HG03575 (cell line): ENCODE data around the gene TES.
A peak's percentile ranks its signal among the peaks of the same experiment; 100 is the strongest.
"Not testable (repeated sequence)": the region's sequence is repeated elsewhere in the genome, so short reads cannot be mapped to it uniquely, and the experiment has no call there.

Experiments
- ATAC-seq: cut with Tn5 transposase; IDR thresholded peaks from one replicate; pipeline ENCODE4 v1.9.1; 2021; ENCODE audit not compliant: unreplicated experiment, insufficient number of reproducible peaks, low FRiP score; ENCODE audit errors: extremely low read depth

Gene TES

GRCh38 chr7:116235380-116235779, 25.0 kb downstream of the TES start:
- no peak for ATAC-seq

GRCh38 chr7:116236020-116236630, 25.8 kb downstream of the TES start:
- peak; percentile 54 for ATAC-seq

- ATAC-seq, result no peak
Observed at GRCh38 chr7:116239020-116239419, 28.7 kb downstream of the TES start.

GRCh38 chr7:116239434-116239833, 29.1 kb downstream of the TES start:
- ATAC-seq, result no peak

GRCh38 chr7:116240024-116240668, 29.8 kb downstream of the TES start:
- ATAC-seq, result no peak

GRCh38 chr7:116241291-116241690, 31.0 kb downstream of the TES start:
- no peak for ATAC-seq

- no peak for ATAC-seq
Observed at GRCh38 chr7:116242178-116242577, 31.8 kb downstream of the TES start.

GRCh38 chr7:116242759-116243158, 32.4 kb downstream of the TES start:
- ATAC-seq, result no peak

GRCh38 chr7:116244803-116245202, 34.5 kb downstream of the TES start:
- not testable (repeated sequence) for ATAC-seq

- no peak for ATAC-seq
Observed at GRCh38 chr7:116246357-116246756, 36.0 kb downstream of the TES start.

- ATAC-seq, result no peak
Observed at GRCh38 chr7:116249969-116250553, 39.7 kb downstream of the TES start.

- ATAC-seq, result no peak
Observed at GRCh38 chr7:116251675-116252074, 41.3 kb downstream of the TES start.

GRCh38 chr7:116252249-116252648, 41.9 kb downstream of the TES start:
- no peak for ATAC-seq

GRCh38 chr7:116257156-116257555, 46.8 kb downstream of the TES start:
- no peak for ATAC-seq

GRCh38 chr7:116258734-116259133, 48.4 kb downstream of the TES start:
- ATAC-seq, result no peak

- no peak for ATAC-seq
Observed at GRCh38 chr7:116259156-116259870, 49.0 kb downstream of the TES start.

- ATAC-seq, result no peak
Observed at GRCh38 chr7:116259871-116260440, 49.6 kb downstream of the TES start.

- ATAC-seq, result no peak
Observed at GRCh38 chr7:116261904-116262303, 51.6 kb downstream of the TES start.

- no peak for ATAC-seq
Observed at GRCh38 chr7:116265881-116266280, 55.5 kb downstream of the TES start.

- no peak for ATAC-seq
Observed at GRCh38 chr7:116269466-116269865, 59.1 kb downstream of the TES start.
